ENCODE results near the gene BPIFB2.
A peak's percentile ranks its signal among the peaks of the same experiment; 100 is the strongest.
"Not testable (repeated sequence)": the region's sequence is repeated elsewhere in the genome, so short reads cannot be mapped to it uniquely, and the experiment has no call there.

Gene BPIFB2

GRCh38 chr20:32970973-32971300 lies 36.6 kb upstream of the BPIFB2 start:
- DNase-seq: no peak

- DNase-seq: peak; percentile 7
These were observed 35.8 kb upstream of the BPIFB2 start for GRCh38 chr20:32971703-32972161.

GRCh38 chr20:32972181-32973076 lies 35.1 kb upstream of the BPIFB2 start:
- DNase-seq: no peak

- no peak for DNase-seq
These were observed 34.3 kb upstream of the BPIFB2 start for GRCh38 chr20:32973077-32973717.

GRCh38 chr20:32974204-32975064 lies 33.1 kb upstream of the BPIFB2 start:
- DNase-seq: not testable (repeated sequence)

- DNase-seq: not testable (repeated sequence)
These were observed 32.4 kb upstream of the BPIFB2 start for GRCh38 chr20:32975121-32975520.

GRCh38 chr20:32975698-32976674 lies 31.5 kb upstream of the BPIFB2 start:
- no peak for DNase-seq

GRCh38 chr20:32976746-32977145 lies 30.8 kb upstream of the BPIFB2 start:
- DNase-seq: no peak

GRCh38 chr20:32977281-32978008 lies 30.1 kb upstream of the BPIFB2 start:
- no peak for DNase-seq

- no peak for DNase-seq
These were observed 29.5 kb upstream of the BPIFB2 start for GRCh38 chr20:32978009-32978335.

GRCh38 chr20:32979201-32979998 lies 28.1 kb upstream of the BPIFB2 start:
- DNase-seq: no peak

GRCh38 chr20:32980131-32980941 lies 27.2 kb upstream of the BPIFB2 start:
- no peak for DNase-seq

GRCh38 chr20:32980990-32981389 lies 26.5 kb upstream of the BPIFB2 start:
- DNase-seq: no peak

GRCh38 chr20:32982617-32983458 lies 24.7 kb upstream of the BPIFB2 start:
- no peak for DNase-seq

- DNase-seq: no peak
These were observed 23.9 kb upstream of the BPIFB2 start for GRCh38 chr20:32983459-32984112.

- no peak for DNase-seq
These were observed 23.3 kb upstream of the BPIFB2 start for GRCh38 chr20:32984196-32984595.

GRCh38 chr20:32984631-32985354 lies 22.7 kb upstream of the BPIFB2 start:
- no peak for DNase-seq

- no peak for DNase-seq
These were observed 21.9 kb upstream of the BPIFB2 start for GRCh38 chr20:32985596-32985995.

All from NCI-H2107 (cell line).